PC-9 (cell line): Measurements from ENCODE around the gene MCF2L.

ENCODE experiments used
- EZH2 ChIP-seq: fragments of 200-600 bp; sonication (generic); IDR thresholded peaks from 2 replicates; pipeline ENCODE4 v1.8.0; 2017; ENCODE audit warnings: antibody characterized with exemption, low read depth
- TF ChIP-seq, protein P1 (sequence below): fragments of 200-600 bp; sonication (generic); conservative IDR thresholded peaks from 2 replicates; pipeline ENCODE4 v1.6.1; 2017; ENCODE audit warnings: mixed run types, antibody characterized with exemption, mild to moderate bottlenecking, moderate library complexity

DNA sequence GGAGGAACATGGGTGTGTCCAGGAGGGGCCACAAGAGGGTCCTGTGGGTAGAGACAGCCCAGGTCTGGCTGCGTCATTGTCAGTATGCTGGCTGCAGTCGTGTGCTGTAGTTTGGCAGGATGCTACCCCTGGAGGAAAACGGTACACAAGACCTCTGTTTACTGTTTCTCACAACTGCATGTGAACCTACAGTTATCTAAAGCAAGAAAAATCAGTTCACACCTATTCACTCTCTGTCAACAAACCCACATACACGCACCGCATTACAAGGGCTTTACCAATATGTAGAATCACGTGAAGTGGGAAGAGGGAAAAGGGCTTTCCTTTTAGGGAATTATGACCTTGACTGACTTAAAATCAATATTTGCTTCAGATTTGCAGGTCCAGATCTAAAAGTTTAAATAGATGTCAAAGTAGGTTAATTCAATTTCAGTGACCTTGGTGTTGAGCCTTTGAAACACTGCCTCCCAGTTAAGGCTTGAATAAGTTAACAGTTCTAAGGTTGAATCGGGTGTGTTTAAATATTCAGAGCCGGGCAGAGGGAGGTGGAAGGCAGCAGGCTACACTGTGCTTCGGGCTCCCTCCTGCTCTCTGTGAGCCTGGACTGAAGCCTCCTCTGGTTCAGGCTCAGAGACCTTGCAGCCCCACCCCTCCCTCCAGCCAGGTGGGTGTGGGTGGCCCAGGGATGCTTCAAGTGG, 17.2 kb upstream of the MCF2L start:
- TF ChIP-seq, protein P1, sequence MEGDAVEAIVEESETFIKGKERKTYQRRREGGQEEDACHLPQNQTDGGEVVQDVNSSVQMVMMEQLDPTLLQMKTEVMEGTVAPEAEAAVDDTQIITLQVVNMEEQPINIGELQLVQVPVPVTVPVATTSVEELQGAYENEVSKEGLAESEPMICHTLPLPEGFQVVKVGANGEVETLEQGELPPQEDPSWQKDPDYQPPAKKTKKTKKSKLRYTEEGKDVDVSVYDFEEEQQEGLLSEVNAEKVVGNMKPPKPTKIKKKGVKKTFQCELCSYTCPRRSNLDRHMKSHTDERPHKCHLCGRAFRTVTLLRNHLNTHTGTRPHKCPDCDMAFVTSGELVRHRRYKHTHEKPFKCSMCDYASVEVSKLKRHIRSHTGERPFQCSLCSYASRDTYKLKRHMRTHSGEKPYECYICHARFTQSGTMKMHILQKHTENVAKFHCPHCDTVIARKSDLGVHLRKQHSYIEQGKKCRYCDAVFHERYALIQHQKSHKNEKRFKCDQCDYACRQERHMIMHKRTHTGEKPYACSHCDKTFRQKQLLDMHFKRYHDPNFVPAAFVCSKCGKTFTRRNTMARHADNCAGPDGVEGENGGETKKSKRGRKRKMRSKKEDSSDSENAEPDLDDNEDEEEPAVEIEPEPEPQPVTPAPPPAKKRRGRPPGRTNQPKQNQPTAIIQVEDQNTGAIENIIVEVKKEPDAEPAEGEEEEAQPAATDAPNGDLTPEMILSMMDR: no peak
- TF ChIP-seq EZH2: no peak
